Stimulated activated naive B cell treated with anti-CD40 and anti-IgM and Interleukin-4, amounts not matched to agents 10 μg/mL and 1 μg/mL and 100 μg/mL, for 72 hours (primary cell): ENCODE results near the gene ANAPC10.

Source experiments
- ATAC-seq, 2 donors: fragments of 150-1000 bp; cut with Tn5 transposase; replicated peaks; 2 replicates each; pipeline ENCODE4 v1.10.0; 2021; ENCODE audit warnings: moderate library complexity in 1 of 2
- DNase-seq: peaks from one replicate; pipeline ENCODE4 v3.0.0; 2021
- H3K27ac Mint-ChIP-seq: one replicate; pipeline ENCODE4 v1.8.0; 2022; ENCODE audit warnings: mild to moderate bottlenecking, mixed read lengths
- H3K27me3 Mint-ChIP-seq, 2 donors: one replicate each; pipeline ENCODE4 v1.8.0; 2022; ENCODE audit warnings: mixed read lengths in 2 of 2
- H3K36me3 Mint-ChIP-seq, 2 donors: one replicate each; pipeline ENCODE4 v1.8.0; 2022; ENCODE audit warnings: mixed read lengths in 2 of 2, mild to moderate bottlenecking in 1 of 2
- H3K4me1 Mint-ChIP-seq, 2 donors: one replicate each; pipeline ENCODE4 v1.8.0; 2022; ENCODE audit warnings: mixed read lengths in 2 of 2, mild to moderate bottlenecking in 1 of 2
- H3K4me3 Mint-ChIP-seq, 2 donors: one replicate each; pipeline ENCODE4 v1.8.0; 2022; ENCODE audit warnings: mild to moderate bottlenecking in 2 of 2, mixed read lengths in 2 of 2, moderate library complexity in 1 of 2
- H3K9me3 Mint-ChIP-seq, 2 donors: one replicate each; pipeline ENCODE4 v1.8.0; 2022; ENCODE audit warnings: mixed read lengths in 2 of 2, mild to moderate bottlenecking in 1 of 2

Gene ANAPC10

DNA sequence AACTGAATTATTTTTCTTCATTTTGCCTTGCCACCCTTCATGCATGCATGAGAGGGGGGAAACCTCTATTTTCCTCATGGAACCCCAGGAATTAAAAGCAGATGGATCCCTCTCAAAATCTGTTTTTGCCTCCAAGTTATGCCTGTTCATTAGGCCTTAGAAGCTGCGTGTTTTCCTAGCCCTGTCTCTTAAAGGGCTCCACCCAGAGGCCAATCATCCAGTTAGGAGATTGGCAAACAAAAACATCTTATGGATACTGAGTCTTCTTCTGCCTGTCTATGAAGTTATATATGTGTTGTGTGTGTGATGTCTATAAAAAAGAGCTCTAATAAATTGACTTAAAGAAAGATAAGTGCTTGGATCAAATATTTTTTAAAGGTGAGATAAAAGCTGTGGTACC, 142.9 kb downstream of the ANAPC10 start:
- Mint-ChIP-seq H3K27me3 (peaks cover 0 to 5% of the 10 kb centered on the region in 2 donors), H3K27ac (no peak overlapping the region), H3K36me3 (peaks cover 10 to 13% of the 10 kb centered on the region in 2 donors), H3K9me3 (peaks cover 42 to 51% of the 10 kb centered on the region in 2 donors), H3K4me3 (no peak overlapping the region), H3K4me1 (no peaks in the 10 kb centered on the region)
- DNase-seq (no peak), ATAC-seq (no peak)

- peaks cover 36 to 43% of the 10 kb centered on the region in 2 donors for H3K9me3 Mint-ChIP-seq
- no peak overlapping the region for H3K27ac Mint-ChIP-seq
- no peak for ATAC-seq
Observed at GRCh38 chr4:144954230-144954629, 143.8 kb downstream of the ANAPC10 start.

DNA sequence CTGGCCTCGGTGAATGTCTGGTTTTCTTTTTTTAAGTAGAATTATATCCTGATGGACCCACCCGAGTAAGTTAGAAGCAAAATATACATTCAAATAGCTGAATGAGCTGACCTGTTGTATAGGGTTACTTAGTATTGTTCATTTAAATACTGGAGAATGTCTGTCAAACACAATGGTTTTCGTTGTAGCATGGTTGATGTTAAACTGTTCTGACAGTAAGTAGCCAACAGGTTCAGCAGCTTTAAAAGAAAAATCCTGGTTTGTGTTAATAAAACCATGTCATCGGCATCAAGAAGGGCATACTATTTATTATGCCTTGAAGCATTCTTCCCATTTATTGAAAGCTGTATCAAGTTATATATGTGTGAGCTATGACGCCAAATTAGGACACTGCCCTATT, 149.6 kb downstream of the ANAPC10 start:
- Mint-ChIP-seq H3K36me3 (peaks cover 4 to 6% of the 10 kb centered on the region in 2 donors), H3K27ac (no peak overlapping the region), H3K4me3 (no peak overlapping the region), H3K9me3 (peaks cover 15 to 16% of the 10 kb centered on the region in 2 donors), H3K4me1 (no peaks in the 10 kb centered on the region), H3K27me3 (no peaks in the 10 kb centered on the region)
- DNase-seq (no peak), ATAC-seq (no peak)

More at GRCh38 chr4:144954230-144954629, 143.8 kb downstream of the ANAPC10 start:
- Mint-ChIP-seq H3K4me1 (no peaks in the 10 kb centered on the region), H3K4me3 (no peak overlapping the region), H3K36me3 (peaks cover 7 to 13% of the 10 kb centered on the region in 2 donors), H3K27me3 (no peaks in the 10 kb centered on the region)
- no peak for DNase-seq

GRCh38 chr4:144948009-144948408, 150.0 kb downstream of the ANAPC10 start:
- peaks cover 12% of the 10 kb centered on the region in 2 donors for H3K9me3 Mint-ChIP-seq
- no peak overlapping the region for H3K27ac Mint-ChIP-seq
- peaks cover 4 to 5% of the 10 kb centered on the region in 2 donors for H3K36me3 Mint-ChIP-seq
- DNase-seq (no peak), ATAC-seq (no peak)
- H3K4me3 Mint-ChIP-seq: no peak overlapping the region
- no peaks in the 10 kb centered on the region for H3K27me3 Mint-ChIP-seq
- H3K4me1 Mint-ChIP-seq: no peaks in the 10 kb centered on the region
